ENCODE measurements around the gene ELFN1. TPM values are rescaled to one million over a fixed set of nuclear protein-coding genes. Genes with fewer than 3 reads are reported as not detected.

Gene ELFN1
- total RNA-seq, 1 donor from 2014 or later, result 4.3 TPM

- no peaks in the 10 kb centered on the region for H3K4me1 ChIP-seq
- no peak for DNase-seq
- H3K27ac ChIP-seq, result no peak overlapping the region
- no peaks in the 10 kb centered on the region for H3K36me3 ChIP-seq
- no peak for ATAC-seq
- no peak overlapping the region for H3K4me3 ChIP-seq
- H3K9me3 ChIP-seq, result peaks cover 6% of the 10 kb centered on the region
- intact Hi-C loops (cut with DNase I), result no loop called here
- H3K27me3 ChIP-seq, result no peaks in the 10 kb centered on the region
- no peak for TF ChIP-seq CTCF (IDR thresholded peaks at IDR 0.05)
Measured at GRCh38 chr7:1702652-1703051, 32.6 kb downstream of the ELFN1 start.

DNA sequence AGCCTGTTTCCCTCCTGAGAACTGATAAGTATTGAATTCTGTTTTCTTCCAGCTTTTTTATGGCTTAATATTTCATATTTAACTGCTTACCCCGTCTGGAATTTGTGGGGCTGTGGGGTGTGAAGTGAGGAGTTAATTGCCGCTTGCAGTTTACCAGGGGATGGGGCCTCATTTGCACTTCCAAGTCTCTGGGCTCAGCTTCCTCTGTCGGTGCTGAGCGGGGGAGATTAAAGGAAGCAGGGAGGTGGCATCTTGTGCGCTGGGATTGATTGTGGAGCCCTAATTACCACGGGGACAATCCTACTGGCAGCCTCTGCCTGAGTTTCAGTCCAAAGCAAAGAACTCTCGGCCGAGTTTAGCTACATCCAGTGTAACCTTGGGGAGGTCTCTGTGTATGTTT lies 33.4 kb downstream of the ELFN1 start:
- no peak overlapping the region for H3K27ac ChIP-seq
- DNase-seq, result peak; percentile 26
- ATAC-seq, result no peak
- peaks cover 6% of the 10 kb centered on the region for H3K9me3 ChIP-seq
- H3K36me3 ChIP-seq, result no peaks in the 10 kb centered on the region
- no peak for TF ChIP-seq CTCF (IDR thresholded peaks at IDR 0.05)
- no peaks in the 10 kb centered on the region for H3K27me3 ChIP-seq
- intact Hi-C loops (cut with DNase I), result no loop called here
- no peaks in the 10 kb centered on the region for H3K4me1 ChIP-seq
- no peak overlapping the region for H3K4me3 ChIP-seq

- DNase-seq (peak; percentile 50), ATAC-seq (peak; percentile 4)
- Histone ChIP-seq H3K27me3 (no peaks in the 10 kb centered on the region), H3K4me3 (no peak overlapping the region), H3K4me1 (no peaks in the 10 kb centered on the region), H3K27ac (no peak overlapping the region), H3K9me3 (peaks cover 6% of the 10 kb centered on the region), H3K36me3 (no peaks in the 10 kb centered on the region)
- intact Hi-C loops (cut with DNase I), result no loop called here
- no peak for TF ChIP-seq CTCF (IDR thresholded peaks at IDR 0.05)
Measured at GRCh38 chr7:1703871-1704810, 34.1 kb downstream of the ELFN1 start.

DNA sequence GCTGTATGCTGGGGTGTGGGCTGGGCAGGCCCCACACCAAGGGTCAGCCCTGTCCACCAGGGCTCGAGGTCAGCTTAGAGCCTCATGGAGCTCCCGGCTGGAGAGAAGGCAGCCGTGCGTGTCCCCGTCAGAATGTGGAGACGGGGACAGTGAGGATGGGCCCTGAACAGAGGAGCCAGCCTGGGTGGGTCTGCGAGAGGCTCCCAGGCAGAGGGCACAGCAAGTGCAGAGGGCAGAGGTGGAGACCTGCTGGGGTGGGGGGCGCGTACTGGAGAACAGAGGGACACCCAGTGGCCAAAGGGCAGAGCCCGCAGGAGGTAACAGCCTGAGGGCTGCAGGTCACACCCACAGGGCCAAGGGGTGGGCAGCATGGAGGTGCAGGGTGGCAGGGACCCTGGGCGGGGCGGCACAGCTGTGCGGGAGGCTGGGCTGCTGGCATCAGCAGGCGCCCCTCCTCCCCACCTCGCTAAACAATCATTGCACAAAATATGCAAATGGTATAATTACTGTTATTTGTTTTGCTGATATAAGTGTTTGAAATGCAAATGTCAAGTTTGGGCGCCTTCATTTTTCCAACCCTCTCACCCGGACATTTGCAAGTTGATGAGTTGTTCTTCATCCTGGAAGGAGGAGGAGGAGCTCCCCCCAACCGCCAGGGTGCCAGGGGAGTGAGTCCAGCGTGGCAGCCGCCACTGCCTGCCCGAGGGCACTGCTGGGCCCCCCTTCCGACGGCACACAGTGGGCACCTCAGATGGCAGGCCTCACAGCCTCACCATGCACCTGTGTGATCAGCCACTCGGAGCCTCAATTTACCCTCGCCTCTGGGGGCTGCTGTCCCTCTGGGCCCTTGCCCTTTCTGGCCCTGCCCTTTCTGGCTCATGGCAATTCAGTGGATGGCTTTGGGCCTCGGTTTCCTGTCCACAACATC lies 35.0 kb downstream of the ELFN1 start:
- Histone ChIP-seq H3K4me1 (no peaks in the 10 kb centered on the region), H3K27me3 (no peaks in the 10 kb centered on the region), H3K9me3 (peaks cover 6% of the 10 kb centered on the region), H3K36me3 (no peaks in the 10 kb centered on the region), H3K4me3 (no peak overlapping the region), H3K27ac (no peak overlapping the region)
- intact Hi-C loops (cut with DNase I), result no loop called here
- no peak for TF ChIP-seq CTCF (IDR thresholded peaks at IDR 0.05)
- peak; percentile 7 for ATAC-seq
- DNase-seq, result peak; percentile 53

DNA sequence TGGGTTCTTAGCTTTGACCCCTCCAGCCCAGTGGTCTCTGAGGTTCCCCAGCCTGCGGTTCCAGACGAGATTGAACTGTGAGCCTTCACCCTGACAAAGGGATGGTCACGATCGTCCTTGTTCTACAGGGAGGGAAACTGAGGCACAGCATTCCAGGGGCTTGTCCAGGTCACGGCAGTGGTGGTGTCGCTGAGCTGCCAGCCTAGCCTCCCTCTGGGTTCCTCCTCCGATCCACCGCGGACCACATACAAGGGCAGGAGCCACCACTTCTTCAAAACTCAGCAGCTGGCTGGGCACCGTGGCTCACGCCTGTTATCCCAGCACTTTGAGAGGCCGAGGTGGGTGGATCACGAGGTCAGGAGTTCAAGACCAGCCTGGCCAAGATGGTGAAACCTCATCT lies 35.8 kb downstream of the ELFN1 start:
- no peaks in the 10 kb centered on the region for H3K4me1 ChIP-seq
- no peak for ATAC-seq

More for the DNA sequence above, 35.8 kb downstream of the ELFN1 start:
- no peak for TF ChIP-seq CTCF (IDR thresholded peaks at IDR 0.05)
- Histone ChIP-seq H3K27ac (no peak overlapping the region), H3K27me3 (no peaks in the 10 kb centered on the region), H3K36me3 (no peaks in the 10 kb centered on the region), H3K4me3 (no peak overlapping the region), H3K9me3 (peaks cover 6% of the 10 kb centered on the region)
- intact Hi-C loops (cut with DNase I), result no loop called here
- peak; percentile 37 for DNase-seq
